Measurements from ENCODE around the gene MXI1.

DNA sequence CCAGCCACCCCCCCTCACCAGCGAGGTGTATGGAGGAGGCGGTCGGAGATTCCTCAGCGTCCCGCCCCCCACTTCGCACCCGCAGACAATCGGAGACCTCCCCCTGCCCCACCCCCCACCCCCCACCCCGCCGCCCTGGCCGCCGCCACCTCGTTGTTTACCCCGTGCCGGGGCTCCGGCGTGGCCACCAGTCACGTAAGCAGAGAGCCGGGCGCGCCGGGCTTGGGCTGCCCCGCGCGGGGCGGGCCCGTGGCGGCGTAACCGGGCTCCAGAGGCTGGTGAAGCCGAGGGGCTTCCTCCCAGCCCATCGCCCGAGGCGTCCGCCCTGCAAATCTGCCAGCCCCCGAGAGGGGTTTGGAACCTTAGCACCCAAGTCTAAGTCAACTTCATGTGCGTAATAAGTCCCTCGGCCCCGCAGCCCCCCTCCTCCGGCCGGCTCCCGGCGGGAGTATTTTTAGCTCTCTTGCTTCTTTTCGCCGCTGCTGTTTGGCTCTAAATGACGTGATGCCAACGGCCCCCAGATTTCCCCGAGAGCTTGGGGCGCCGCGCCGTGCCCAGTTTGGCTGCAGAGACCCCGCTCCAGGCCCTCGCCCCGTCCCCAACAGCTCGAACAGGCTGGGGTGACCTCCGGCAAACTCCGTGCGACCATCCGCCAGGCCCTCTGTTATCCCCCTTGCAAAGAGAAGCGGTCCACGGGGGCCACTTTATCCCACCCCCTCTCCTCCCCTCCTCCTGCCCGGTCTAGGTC is 2.7 kb downstream of the MXI1 start:
- TF ChIP-seq, protein P1, sequence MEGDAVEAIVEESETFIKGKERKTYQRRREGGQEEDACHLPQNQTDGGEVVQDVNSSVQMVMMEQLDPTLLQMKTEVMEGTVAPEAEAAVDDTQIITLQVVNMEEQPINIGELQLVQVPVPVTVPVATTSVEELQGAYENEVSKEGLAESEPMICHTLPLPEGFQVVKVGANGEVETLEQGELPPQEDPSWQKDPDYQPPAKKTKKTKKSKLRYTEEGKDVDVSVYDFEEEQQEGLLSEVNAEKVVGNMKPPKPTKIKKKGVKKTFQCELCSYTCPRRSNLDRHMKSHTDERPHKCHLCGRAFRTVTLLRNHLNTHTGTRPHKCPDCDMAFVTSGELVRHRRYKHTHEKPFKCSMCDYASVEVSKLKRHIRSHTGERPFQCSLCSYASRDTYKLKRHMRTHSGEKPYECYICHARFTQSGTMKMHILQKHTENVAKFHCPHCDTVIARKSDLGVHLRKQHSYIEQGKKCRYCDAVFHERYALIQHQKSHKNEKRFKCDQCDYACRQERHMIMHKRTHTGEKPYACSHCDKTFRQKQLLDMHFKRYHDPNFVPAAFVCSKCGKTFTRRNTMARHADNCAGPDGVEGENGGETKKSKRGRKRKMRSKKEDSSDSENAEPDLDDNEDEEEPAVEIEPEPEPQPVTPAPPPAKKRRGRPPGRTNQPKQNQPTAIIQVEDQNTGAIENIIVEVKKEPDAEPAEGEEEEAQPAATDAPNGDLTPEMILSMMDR (IDR thresholded peaks at IDR 0.05; ENCODE audit: insufficient read depth, low read depth, low read length), result no peak
- TF ChIP-seq EZH2 (IDR thresholded peaks at IDR 0.05; ENCODE audit: insufficient read depth, low read length), result no peak
